ENCODE results near the gene CDH8.
A peak's percentile ranks its signal among the peaks of the same experiment; 100 is the strongest.

DNA sequence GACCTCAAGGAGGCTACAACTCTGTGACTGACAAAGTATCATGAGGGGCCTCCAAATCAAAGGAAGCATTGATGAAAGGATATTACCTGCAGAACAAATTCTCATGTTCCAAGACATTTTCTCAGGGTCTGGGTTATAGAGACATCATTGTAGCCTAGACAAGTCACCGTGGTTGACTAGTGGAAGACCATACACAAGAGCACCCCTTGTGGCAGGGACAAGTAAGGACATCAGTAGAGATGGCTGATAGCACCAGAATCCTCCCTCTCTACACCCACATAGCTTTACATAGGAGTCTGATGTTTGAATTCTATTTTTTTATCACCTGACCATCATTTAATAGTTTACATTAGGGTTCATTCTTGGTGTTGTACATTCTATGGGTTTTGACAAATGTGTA lies 32.5 kb upstream of the CDH8 start:
- TF ChIP-seq, protein P1, sequence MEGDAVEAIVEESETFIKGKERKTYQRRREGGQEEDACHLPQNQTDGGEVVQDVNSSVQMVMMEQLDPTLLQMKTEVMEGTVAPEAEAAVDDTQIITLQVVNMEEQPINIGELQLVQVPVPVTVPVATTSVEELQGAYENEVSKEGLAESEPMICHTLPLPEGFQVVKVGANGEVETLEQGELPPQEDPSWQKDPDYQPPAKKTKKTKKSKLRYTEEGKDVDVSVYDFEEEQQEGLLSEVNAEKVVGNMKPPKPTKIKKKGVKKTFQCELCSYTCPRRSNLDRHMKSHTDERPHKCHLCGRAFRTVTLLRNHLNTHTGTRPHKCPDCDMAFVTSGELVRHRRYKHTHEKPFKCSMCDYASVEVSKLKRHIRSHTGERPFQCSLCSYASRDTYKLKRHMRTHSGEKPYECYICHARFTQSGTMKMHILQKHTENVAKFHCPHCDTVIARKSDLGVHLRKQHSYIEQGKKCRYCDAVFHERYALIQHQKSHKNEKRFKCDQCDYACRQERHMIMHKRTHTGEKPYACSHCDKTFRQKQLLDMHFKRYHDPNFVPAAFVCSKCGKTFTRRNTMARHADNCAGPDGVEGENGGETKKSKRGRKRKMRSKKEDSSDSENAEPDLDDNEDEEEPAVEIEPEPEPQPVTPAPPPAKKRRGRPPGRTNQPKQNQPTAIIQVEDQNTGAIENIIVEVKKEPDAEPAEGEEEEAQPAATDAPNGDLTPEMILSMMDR (conservative IDR thresholded peaks at IDR 0.05 in 1 of 2, IDR thresholded peaks at IDR 0.05 in 1 of 2; ENCODE audit: extremely low read depth in 1 of 2, insufficient read depth in 1 of 2, low read depth in 1 of 2, low read length in 2 of 2), result peak; percentile 27 to 29
- TF ChIP-seq EZH2 (IDR thresholded peaks at IDR 0.05; ENCODE audit: borderline replicate concordance, low read length), result no peak

Data from mammary epithelial cell (primary cell).